ENCODE results near the gene SLC16A4.
A peak's percentile ranks its signal among the peaks of the same experiment; 100 is the strongest.
"Not testable (repeated sequence)": the region's sequence is repeated elsewhere in the genome, so short reads cannot be mapped to it uniquely, and the experiment has no call there.

SLC16A4 gene

DNA sequence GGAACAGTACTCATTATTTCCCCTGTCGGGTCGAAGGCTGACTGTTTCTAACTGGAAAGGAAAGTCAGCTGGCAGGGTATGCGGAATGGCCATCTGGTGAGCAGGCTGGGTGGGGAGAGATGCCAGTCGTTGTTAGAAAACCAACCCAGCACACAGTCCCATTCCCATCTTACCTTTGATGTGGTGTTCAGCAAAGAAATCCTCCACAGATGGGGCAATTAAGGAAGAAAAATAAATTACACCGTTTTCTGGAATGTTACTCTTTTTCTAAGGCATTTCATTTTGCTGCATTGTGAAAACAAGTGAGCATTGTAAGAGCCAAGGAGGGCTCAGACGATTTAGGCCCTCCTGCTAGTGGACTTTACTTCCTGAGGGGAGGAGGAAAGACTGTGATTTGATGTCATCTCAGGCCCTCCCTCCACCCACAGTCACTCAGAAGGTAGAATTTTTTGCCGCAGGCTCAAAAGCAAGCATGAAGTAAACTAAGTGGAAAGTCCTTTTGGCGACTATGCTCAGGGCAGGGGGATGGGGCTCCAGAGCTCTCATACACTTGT, at the start of gene SLC16A4:
Gene SLC16A4, minus strand, starts transcription at position 335 of the 554 bp plus-strand sequence. CDS start 1,703 bp downstream, outside the sequence.
- DNase-seq = no peak

DNA sequence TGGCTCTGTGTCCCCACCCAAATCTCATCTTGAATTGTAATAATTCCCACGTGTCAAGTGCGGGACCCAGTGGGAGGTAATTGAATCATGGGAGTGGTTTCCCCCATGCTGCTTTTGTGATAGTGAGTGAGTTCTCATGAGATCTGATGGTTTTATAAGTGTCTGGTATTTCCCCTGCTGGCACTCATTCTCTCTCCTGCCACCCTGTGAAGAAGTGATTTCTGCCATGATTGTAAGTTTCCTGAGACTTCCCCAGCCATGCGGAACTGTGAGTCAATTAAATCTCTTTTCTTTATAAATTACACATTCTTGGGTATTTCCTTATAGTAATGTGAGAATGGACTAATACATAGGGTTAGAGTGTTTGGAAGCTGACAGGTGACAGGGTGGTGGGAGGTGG, 49.0 kb upstream of the SLC16A4 start:
- DNase-seq = not testable (repeated sequence)

DNA sequence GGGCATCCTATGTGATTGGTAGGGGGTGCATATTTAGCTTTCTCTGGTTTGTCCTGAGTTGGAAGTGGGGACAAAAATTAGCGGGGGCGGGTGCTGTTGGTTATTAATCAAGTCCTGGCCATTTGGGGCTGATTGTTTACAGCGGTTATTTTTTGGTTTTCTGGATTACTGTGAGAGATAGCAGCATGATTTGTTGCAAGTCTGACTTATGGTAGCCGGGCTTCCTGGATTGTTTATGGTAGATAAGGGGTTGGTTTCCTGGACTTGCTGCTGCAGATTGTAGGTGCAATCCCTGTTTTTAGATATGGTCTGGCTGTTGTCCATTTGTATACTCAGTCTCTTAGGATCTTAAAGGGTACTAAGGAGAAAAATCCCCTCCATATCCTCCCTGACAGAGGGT, 48.1 kb upstream of the SLC16A4 start:
- DNase-seq = no peak

DNA sequence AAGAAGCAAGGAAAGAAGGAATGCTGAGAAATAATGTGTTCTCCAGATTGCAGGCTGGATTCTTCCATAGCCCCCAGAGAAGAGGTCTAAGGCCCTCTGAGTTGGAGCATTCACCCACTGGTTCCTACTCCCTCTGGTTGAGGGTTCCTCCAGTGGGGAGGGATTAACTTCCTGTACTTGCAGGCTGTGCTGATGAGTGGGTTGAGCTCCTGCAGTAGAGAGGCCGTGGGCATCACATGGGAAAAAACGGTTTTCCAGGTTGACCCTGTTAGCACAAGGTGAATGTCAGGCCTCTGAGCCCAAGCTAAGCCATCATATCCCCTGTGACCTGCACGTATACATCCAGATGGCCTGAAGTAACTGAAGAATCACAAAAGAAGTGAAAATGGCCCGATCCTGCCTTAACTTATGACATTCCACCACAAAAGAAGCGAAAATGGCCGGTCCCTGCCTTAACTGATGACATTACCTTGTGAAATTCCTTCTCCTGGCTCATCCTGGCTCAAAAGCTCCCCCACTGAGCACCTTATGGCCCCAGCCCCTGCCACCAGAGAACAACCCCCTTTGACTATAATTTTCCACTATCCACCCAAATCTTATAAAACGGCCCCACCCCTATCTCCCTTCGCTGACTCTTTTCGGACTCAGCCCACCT, 46.9 kb upstream of the SLC16A4 start:
- not testable (repeated sequence) for DNase-seq

DNA sequence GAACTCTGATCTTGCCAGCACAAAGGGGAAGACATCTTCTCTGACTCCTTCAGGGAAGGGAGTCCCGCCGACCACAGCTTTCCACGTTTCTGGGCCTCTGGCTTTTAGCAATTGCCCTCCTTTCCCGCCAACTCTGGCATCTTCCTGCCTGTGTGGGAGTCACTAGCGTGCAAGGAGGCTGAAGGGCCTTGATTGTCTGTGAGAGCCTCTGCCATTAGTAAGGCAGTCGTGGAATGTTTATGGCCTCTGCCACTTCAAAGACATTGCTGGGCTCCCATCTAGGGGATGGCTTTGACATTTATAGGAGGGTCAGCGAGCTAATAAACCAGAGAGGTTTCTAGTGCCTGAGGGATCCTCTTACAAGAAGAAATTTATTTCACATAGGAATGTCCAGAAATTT, 45.8 kb upstream of the SLC16A4 start:
- DNase-seq = no peak

DNA sequence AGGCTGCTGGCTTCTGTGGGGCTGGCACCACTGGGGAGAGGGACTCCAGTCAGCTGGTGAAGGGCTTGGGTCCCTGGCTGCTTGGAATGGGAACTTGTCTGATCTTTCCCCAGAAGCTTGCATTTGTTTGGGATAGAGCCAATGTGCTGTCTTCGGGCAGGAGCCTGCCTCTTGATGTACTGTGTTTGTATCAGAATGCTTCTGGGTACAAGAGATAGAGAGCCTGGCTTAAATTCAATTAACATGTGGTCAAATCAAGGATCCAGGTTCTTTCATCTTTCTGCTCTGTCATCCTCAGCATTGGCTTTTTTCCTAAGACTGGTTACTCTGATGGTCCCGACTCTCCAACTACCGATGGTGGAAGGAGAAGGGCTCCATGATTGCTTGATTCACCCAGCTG, 44.1 kb upstream of the SLC16A4 start:
- no peak for DNase-seq

DNA sequence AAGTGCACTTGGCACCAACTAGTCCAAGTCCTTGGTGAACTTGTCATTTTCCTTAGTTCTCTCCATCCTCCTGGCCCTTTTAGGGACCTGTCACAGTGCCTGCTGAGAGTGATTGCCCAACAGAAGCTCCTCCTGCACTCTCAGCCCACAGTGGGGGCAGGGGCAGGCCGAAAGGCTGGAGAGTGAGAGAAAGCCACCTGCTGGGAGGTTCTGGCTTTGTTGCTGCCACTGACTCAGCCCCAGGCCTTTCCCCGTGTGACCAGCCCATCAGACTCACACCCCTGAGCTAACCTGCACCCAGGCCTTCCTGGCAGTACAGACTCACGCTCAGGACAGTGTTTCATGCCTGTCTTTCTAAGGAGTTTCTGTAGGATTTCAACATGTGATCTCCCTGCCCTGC, 43.0 kb upstream of the SLC16A4 start:
- DNase-seq = no peak

DNA sequence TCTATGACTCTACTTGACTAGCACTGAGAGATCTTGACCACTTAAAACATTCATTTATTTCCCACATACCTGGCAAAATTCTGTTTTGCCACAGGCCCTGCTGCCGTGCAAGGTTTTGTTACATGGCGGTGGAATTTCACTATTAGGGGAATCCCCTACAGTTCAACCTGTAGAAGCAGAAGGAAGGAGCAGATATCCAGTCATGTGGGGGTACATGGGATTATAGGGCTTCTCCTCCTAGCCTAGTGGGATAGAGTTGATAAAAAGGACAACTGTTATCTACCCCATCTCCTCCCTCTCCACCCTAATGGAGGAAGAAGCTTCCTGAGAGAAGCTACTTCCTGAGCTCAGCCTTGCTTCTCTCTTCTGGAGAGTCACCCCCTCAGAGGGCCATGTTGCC, 42.4 kb upstream of the SLC16A4 start:
- DNase-seq = no peak

DNA sequence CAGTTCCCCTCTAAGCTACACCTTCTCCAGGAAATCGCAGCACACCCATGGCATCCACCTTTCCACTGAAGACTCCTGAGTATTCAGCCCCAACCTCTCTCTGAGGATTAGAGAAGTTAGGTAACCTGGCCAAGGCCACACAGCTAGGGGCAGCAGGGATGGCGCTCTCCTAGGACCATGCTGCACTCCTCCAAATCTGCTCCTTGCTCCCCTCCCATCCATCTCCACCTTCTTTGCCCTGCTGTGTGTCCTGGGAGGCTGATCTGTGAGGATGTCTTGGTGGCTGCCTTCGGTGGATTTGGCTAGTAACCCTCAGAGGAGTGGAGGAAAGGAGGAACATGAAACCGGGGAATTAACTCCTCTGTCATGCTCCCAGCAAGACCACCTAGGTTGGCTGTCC, 40.1 kb upstream of the SLC16A4 start:
- no peak for DNase-seq

DNA sequence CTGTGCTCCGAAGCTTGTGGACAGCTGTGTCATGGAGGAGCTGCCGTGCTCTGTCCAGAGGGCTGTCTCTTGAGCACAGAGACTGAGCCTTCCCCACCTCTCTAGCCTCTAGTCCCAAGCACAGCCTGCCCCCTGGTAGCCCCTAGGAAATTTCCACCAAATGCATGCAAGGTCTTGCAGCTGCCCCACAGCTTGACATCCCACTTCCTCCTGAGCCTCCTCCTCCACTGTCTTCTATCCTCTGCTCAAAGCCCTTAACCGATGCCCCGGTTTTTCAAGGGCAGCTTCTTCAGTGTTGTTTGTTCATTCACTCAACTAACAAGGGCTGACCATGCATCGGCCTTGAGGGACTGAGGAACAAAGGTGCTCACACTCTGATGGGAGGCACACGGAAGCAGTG, 39.5 kb upstream of the SLC16A4 start:
- no peak for DNase-seq

DNA sequence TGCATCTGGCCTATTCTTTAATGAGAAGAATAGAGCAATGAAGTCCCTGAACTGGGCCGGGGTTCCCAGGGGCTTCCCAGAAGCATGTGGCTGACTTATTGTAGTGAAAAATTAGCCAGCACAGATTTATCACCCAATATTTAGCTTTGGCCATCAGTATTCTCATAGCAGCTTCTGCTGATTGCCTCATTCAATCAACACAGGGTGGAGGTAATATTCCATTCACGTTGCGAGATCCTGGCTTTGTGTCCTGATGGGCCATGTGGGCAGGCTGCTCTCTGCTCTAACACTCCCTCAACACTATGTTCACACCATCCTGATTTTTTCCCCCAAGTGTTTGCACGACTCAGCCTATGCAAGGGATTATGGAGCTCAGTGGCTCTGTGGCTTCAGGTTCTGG, 38.1 kb upstream of the SLC16A4 start:
- no peak for DNase-seq

DNA sequence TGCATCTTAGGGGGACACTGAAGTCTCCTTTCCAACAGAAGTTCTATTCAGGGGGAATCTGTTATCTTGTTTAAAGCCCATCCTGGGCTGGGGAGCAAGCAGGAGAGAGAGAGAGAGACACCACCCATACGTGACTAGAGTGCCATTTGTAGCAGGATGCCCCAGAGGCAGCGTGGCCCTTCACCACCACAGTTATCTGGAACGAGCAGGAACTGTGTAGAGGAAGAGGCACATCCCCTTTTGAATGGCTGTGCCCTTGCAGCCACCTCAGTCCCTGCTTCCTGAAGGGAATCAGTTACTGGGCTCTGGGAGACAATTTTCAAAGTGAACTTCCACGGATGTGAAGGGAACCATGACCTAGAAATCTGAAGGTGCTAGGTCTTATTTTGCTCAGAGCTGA, 36.0 kb upstream of the SLC16A4 start:
- no peak for DNase-seq

DNA sequence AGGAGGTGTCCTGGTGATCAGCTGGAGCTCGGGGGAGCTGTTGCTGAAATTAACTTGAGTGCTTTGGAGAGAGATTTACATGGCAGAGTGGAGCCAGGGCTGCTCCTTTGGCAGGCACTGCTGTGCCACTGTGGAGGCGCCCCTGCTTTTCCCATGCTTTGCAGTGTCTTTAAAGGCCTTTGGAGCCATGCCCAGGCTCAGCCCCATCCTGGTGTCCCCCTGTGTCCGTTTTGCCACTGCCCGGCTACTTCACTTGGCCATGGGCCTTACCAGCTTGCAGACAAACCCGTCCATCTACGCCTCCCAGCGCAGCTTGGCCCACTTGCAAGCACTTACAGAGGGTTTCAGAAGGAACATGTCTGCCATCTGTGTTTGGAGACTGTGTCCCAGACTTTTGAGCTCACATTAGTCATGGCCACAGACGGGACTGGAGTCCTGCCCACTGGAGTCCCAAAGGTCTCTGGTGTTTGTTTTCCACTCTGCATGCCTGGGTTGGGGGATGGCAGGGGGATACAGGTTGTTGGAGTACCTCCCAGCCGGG, 34.9 kb upstream of the SLC16A4 start:
- DNase-seq = no peak

DNA sequence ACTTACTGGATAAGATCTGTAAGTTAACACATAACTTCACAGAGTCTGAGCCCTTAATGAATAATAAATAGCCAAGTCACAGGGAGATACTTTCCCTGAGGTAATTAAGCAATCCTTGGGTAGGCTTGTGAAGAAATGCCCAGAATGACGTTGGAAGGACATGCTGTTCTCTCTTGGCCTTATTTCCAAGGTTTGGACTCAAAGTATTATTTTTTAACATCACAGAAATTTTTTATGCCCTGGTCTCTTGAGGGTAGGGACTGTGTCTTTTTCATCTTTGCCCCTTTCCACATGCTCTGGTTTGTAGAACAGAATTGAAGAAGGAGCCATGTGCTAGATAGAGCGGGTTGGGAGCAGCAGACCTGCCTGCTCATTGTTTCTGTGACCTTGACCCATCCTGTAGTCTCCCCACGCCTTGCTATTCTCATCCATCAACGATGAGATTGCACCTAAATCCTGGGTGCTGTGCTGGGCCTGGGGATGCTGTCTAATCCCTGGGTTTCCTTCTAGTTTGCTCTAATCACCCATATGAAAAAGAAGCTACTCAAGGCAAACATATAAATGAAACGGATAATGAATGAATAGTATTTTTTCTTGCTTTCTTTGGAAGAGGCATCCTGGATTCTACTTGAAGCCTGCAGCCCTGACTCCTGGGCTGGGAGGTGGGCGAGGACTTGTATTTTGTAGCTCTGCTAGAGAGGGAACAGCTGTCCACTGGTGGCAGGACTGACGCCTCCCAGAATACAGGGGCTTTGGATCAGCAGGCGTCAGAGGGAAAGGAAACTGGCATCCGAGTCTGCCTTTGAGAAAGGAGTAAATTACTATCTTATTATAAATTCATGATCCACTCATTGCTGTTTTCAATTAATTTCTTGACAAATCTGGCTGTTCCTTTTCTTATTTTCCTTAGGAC, 34.1 kb upstream of the SLC16A4 start:
- no peak for DNase-seq

DNA sequence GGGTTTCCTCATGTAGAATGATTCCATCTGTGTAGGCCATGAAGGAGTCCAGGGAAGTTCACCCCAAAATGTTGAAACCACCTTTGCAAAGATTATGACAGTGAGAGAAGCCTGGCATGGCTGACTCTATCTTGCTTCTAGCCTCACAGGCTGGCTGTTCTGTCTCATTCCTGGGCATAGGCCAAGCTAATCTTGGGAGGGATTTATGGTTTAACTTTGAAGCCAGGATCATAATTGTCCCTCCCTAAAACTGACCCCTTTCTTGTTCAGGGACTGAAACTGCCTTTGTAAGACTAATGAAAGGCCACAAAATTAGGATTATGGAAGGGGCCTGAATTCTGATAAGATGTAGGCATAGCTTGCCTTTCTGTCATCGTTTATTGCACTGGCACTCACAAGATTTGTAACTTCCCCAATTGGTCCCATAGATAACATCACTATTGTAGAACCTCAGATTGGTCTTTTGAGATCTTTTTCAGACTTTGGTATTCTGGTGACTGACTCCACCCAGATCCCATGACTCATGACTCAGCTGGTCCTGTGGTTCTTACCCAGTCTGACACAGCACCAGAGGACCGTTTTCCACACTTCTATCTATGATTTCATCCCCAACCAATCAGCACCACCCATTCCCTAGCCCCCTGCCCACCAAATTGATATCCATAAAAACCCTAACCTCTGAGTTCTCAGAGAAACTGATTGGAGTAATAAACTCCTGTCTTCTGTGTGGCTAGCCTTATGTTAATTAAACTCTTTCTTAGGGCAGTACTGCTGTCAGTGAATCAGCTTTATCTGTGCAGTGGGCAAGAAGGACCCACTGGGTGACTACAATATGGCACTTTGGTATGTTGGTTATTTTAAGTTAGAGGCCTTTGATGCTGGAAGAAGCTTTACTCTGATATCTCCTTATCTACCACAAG, 30.3 kb upstream of the SLC16A4 start:
- DNase-seq = no peak

DNA sequence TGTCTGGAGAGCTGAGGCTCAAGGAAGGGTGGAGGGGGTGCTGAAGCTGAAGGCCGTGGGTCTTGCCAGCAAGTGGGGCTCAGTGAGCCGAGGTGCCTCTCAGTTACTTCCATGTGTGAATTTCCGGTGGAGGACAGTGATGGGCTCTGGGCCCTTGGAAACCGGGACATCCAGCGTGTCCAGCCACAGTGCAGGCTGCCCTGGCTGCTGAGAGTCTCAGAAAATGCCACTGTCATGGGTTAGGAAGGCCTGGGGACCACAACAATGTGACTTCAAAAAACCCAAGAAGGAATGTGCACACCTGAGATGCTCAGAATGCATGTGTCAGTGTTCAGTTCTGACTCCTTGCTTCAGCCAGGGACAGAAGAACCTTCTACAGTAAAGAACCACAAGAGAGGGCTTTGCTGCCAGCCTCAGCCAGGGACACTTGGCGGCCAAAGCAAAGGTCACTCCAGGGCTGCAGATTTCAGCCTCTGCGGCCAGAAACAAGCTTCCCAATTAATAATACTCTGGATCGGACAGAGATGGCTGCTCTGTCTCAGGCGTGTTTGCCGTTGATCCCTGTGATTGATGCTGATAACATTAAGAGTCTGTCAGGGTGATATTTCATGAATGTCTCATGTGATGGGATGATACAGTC, 29.3 kb upstream of the SLC16A4 start:
- DNase-seq = no peak

DNA sequence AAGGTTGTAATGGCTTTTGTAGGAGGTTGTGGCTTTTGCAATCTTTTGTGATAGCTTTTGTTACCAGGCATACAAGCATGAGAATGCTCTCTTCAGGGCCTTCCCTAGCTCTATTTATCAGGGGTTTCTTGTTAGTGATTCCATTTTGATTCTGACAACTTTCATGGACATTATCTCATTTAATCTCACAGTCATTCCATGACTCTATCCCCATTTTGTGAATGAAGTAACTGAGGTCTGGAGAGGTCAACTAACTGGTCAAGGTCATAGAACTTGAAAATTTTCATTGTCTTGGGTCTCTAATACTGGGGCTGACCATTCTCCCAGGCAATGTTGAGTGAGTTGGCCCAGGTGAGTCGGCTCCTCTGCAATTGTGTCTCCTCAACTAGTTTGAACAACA, 27.9 kb upstream of the SLC16A4 start:
- DNase-seq = no peak

DNA sequence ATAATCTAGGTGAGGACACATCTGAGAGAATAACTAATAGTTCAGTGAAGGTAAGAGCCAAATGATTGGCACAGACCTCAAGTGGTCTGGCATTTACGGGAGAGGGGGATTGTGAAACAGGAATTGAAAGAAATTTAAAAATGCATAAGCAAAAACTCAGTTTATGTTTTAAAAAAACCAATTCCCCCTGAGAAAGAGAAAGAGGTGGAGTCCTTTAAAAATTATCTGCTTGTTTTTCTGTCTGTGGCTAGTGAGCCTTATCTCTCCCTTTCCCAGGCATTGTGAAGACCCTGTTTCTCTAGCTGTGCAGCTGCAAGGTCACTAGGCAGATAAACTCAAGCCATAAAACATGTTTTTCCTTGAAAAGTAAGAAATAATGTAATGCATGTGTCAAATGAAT, 22.2 kb upstream of the SLC16A4 start:
- DNase-seq = not testable (repeated sequence)

DNA sequence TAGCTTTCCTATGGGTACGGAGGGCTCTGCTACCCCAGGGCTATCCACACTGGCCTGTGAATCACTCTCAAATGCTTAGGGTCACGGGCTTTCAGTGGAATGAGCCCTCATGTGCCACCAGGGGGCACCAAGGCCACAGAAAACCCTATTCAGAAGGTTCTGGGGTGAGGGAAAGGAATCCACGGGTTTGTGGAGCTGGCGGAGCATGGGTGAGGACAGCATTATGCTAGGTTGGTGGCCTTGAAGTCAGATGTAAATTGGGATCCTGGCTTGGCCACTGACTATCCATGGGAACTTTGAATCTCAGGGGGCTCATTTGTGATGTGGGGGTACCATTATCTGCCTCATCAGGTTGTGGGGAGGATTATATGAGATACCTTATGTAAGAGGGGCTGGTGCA, 21.8 kb upstream of the SLC16A4 start:
- DNase-seq = peak; percentile 60

DNA sequence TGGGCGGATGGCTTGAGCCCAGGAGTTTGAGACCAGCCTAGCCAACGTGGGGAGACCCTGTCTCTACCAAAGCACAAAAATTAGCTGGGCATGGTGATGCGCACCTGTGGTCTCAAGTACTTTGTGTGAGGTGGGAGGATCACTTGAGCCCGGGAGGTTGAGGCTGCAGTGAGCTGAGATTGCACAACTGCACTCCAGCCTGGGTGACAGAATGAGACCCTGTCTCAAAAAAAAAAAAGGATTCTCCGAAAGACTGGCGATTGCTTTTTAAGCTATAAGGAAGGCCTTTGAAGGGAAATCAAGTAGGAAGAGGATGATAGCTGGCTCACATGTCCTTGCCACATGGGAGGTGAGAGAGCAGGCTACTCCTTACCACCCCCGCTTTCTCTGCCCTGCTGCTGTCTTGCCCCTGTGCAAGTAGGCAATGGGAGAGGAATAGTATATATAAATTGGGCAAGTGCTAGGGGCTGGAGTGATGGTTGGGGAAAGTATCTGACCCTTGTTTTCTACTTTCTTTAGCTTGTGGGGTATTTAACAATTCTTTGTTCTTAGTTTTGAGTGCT, 20.4 kb upstream of the SLC16A4 start:
- DNase-seq = no peak

DNA sequence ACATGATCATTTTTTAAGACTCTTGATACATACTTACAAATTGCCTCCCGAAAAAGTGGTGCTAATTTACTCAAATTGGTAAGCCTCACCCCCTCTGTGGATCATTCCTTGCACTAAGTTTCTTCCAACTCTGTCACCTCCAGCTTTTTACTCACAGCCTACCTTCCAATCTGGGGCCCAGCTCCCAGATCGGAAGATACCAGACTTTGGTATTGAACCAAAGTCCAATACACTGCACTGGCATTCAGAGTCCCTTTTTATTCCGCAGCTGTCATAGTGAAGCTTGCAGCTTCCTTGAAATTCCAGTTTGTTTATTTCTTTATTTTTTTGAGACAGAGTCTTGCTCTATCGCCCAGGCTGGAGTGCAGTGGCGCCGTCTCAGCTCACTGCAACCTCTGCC, 18.5 kb upstream of the SLC16A4 start:
- no peak for DNase-seq

DNA sequence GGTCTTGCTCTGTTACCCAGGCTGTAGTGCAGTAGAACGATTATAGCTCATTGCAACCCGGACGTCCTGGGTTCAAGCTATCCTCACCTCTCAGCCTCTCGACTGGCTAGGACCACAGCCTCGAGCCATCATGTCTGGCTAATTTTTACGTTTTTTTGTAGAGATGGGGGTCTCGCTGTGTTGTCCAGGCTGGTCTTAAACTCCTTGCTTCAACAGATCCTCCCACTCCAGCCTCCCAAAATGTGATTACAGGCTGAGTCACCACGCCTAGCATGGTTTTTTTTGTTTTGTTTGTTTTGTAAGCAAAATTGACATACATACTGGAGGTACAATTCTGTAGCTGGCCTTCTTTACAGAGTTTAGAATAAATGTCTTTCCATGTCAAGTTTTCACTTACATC, 17.7 kb upstream of the SLC16A4 start:
- DNase-seq = no peak

Measured in stimulated activated CD4-positive, alpha-beta T cell treated with anti-CD3 and anti-CD28 coated beads, Interleukin-1b, Interleukin-23, amount 100 ng/mL, for 48 hours (primary cell).